Adrenal gland (tissue), 12 donors: ENCODE measurements around the gene CCDC134. TPM values are rescaled to one million over a fixed set of nuclear protein-coding genes. Genes with fewer than 3 reads are reported as not detected.

ENCODE experiments used
- DNase-seq, 7 donors: peaks; one replicate each; pipeline ENCODE4 v3.0.0-alpha.2; 2019 to 2020
- H3K27ac ChIP-seq, 5 donors: fragments of 200-600 bp; sonication (generic) in 4 of 5; 1 replicate in 3 of 5; 2 replicates in 2 of 5; pipeline versions ENCODE4 v1.5.1 to v1.8.0; 2016 to 2020; ENCODE audit warnings: mild to moderate bottlenecking in 1 of 5
- H3K27me3 ChIP-seq: fragments of 200-600 bp; 2 replicates; pipeline ENCODE4 v1.8.0; 2021
- H3K36me3 ChIP-seq, 2 donors: fragments of 200-600 bp; replicated peaks in 1 of 2; 1 replicate in 1 of 2; 2 replicates in 1 of 2; pipeline versions ENCODE4 v1.5.1 to v1.8.0; 2018 to 2022
- H3K4me1 ChIP-seq, 2 donors: fragments of 200-600 bp; replicated peaks in 1 of 2; 1 replicate in 1 of 2; 2 replicates in 1 of 2; pipeline versions ENCODE4 v1.5.1 to v1.8.0; 2018 to 2021
- H3K4me3 ChIP-seq, 4 donors: fragments of 200-600 bp; sonication (generic) in 3 of 4; one replicate each; pipeline ENCODE4 v1.5.1; 2016 to 2018
- H3K9me3 ChIP-seq, 3 donors: fragments of 200-600 bp; sonication (generic) in 1 of 3; replicated peaks in 1 of 3; 1 replicate in 2 of 3; 2 replicates in 1 of 3; pipeline versions ENCODE4 v1.5.1 to v1.8.0; 2016 to 2021
- CTCF ChIP-seq, 6 experiments: fragments of 450-650 bp in 4 of 6; fragments of 200-600 bp in 2 of 6; sonication (generic) in 1 of 6; IDR thresholded peaks; 1 replicate in 5 of 6; 2 replicates in 1 of 6; pipeline versions ENCODE4 v1.5.1 to v1.8.0; 2016 to 2021; ENCODE audit warnings: antibody characterized with exemption in 6 of 6, mild to moderate bottlenecking in 2 of 6, moderate library complexity in 1 of 6
- POLR2A ChIP-seq, 2 donors: fragments of 450-650 bp; IDR thresholded peaks; one replicate each; pipeline ENCODE4 v1.6.1; 2017; ENCODE audit warnings: antibody characterized with exemption in 2 of 2, mild to moderate bottlenecking in 2 of 2, moderate library complexity in 1 of 2
- WGBS, 4 donors: extraction: QIAGEN DNeasy Blood & Tissue Kit in 2 of 4; methylation state at CpG; one replicate each; pipeline versions ENCODE4 v1.1.5 to v1.1.7; 2013 to 2017; 5-methylcytosine and 5-hydroxymethylcytosine counted together
- intact Hi-C, 2 donors: fragments of 100-400 bp; cut with DNase I; formaldehyde crosslinking; loops; one replicate each; pipeline versions ENCODE4 v1.14.1 to v1.15.0; 2022 to 2023
- polyA plus RNA-seq, 3 donors: library from polyadenylated mRNA; stranded (reverse); fragments of 200-250 nt in 2 of 3; fragments of 350-450 nt in 1 of 3; fragmentation: Illumina TruSeq in 1 of 3; extraction: RNeasy Lipid Tissue Mini Kit (QIAGEN cat#74804) in 1 of 3; gene quantifications; one replicate each; pipeline ENCODE4 v1.2.3, GENCODE V29; 2013 to 2014
- total RNA-seq, 9 donors: library from RNA; depleted of rRNA in 4 of 9; stranded (reverse); fragments of >200 nt in 4 of 9; fragments of 120-200 nt in 1 of 9; fragmentation: NEBNext Ultra II Directional in 1 of 9; extraction: Animal tissue kit (Norgen Biotek cat#: 25700) in 1 of 9; gene quantifications; one replicate each; pipeline versions ENCODE4 v1.1.0 to v1.2.4, GENCODE V29; 2013 to 2023
- donor health status: healthy with polysubstance abuse.
- donor health status: Bipolar disorder and iron deficiency.
- donor health status: DM: yes; HTN: yes; CAD: no.
- donor health status: DM: no; HTN: no; CAD: no.
- donor health status: DM: no; HTN: no; CAD: no.
- donor health status: DM: yes; HTN: yes; CAD: no.

The CCDC134 gene
- total and polyA plus RNA-seq, 12 donors: 4.9 to 64.4 (median 32.0) TPM

GRCh38 chr22:41799486-41800347 is 762 bp upstream of the CCDC134 start:
- H3K4me1 ChIP-seq: peaks cover 8 to 25% of the 10 kb centered on the region in 2 donors
- TF ChIP-seq POLR2A (IDR thresholded peaks at IDR 0.05): no peak
- TF ChIP-seq CTCF (IDR thresholded peaks at IDR 0.05): peak in 2 of 6 experiments; percentile 1 to 7
- intact Hi-C loops: no loop called here
- peak overlapping the region; percentile 77 to 93 (median 86) for H3K27ac ChIP-seq
- WGBS, 4 donors: 16 to 47% (median 27%) methylated on average over 15 to 38 of the region's 38 CpGs
- peak overlapping the region in 2 of 4 donors; percentile 68 to 93 for H3K4me3 ChIP-seq
- H3K9me3 ChIP-seq: no peaks in the 10 kb centered on the region
- peak; percentile 40 to 80 (median 58) for DNase-seq
- H3K27me3 ChIP-seq: no peaks in the 10 kb centered on the region
- no peaks in the 10 kb centered on the region for H3K36me3 ChIP-seq

GRCh38 chr22:41801147-41801819 is 804 bp downstream of the CCDC134 start:
- Histone ChIP-seq H3K27me3 (no peaks in the 10 kb centered on the region), H3K4me3 (peak overlapping the region; percentile 48 to 93 (median 76)), H3K4me1 (peaks cover 13 to 33% of the 10 kb centered on the region in 2 donors), H3K36me3 (no peaks in the 10 kb centered on the region), H3K27ac (peak overlapping the region; percentile 77 to 93 (median 86)), H3K9me3 (no peaks in the 10 kb centered on the region)
- intact Hi-C loops: no loop called here
- no peak for DNase-seq
- TF ChIP-seq CTCF (IDR thresholded peaks at IDR 0.05): no peak
- TF ChIP-seq POLR2A (IDR thresholded peaks at IDR 0.05): no peak
- WGBS, 4 donors: 16 to 26% (median 20%) methylated on average over 4 of the region's 4 CpGs

GRCh38 chr22:41801886-41802285 is 1.4 kb downstream of the CCDC134 start:
- Histone ChIP-seq H3K4me1 (peaks cover 19 to 33% of the 10 kb centered on the region in 2 donors), H3K36me3 (no peaks in the 10 kb centered on the region), H3K27me3 (no peaks in the 10 kb centered on the region), H3K4me3 (peak overlapping the region in 1 of 4 donors; percentile 93), H3K9me3 (no peaks in the 10 kb centered on the region), H3K27ac (peak overlapping the region in 3 of 5 donors; percentile 86 to 93 (median 91))
- TF ChIP-seq POLR2A (IDR thresholded peaks at IDR 0.05) (no peak), CTCF (IDR thresholded peaks at IDR 0.05) (no peak)
- WGBS, 4 donors: 29 to 44% (median 37%) methylated on average over 2 of the region's 2 CpGs
- no peak for DNase-seq
- intact Hi-C loops: no loop called here

GRCh38 chr22:41805639-41806038 is 5.2 kb downstream of the CCDC134 start:
- Histone ChIP-seq H3K27me3 (no peaks in the 10 kb centered on the region), H3K27ac (no peak overlapping the region), H3K4me1 (peaks cover 11 to 25% of the 10 kb centered on the region in 2 donors), H3K9me3 (no peaks in the 10 kb centered on the region), H3K4me3 (no peak overlapping the region), H3K36me3 (peaks cover 0 to 7% of the 10 kb centered on the region in 2 donors)
- DNase-seq: no peak
- no peak for TF ChIP-seq CTCF (IDR thresholded peaks at IDR 0.05)
- TF ChIP-seq POLR2A (IDR thresholded peaks at IDR 0.05): no peak
- intact Hi-C loops: no loop called here
